ENCODE results near the gene CDK17. TPM values are rescaled to one million over a fixed set of nuclear protein-coding genes. Genes with fewer than 3 reads are reported as not detected.
"Not testable (repeated sequence)": the region's sequence is repeated elsewhere in the genome, so short reads cannot be mapped to it uniquely, and the experiment has no call there.

Gene CDK17
- total RNA-seq, 1 experiment from 2014 or later = 23.9 TPM

GRCh38 chr12:96404696-96405095 is 4.5 kb upstream of the CDK17 start:
- H3K4me3 ChIP-seq (ENCODE audit: low read length) = no peak overlapping the region
- no peak overlapping the region for H3K9ac ChIP-seq (ENCODE audit: low read length)
- H2AFZ ChIP-seq (ENCODE audit: low read length) = no peak overlapping the region
- POLR2A ChIA-PET (ENCODE audit: unreplicated experiment) = no interaction called here
- H3K36me3 ChIP-seq (ENCODE audit: low read depth, low read length) = no peaks in the 10 kb centered on the region
- H3K4me2 ChIP-seq (ENCODE audit: low read length) = no peak overlapping the region
- DNase-seq (no peak), ATAC-seq (no peak)
- peaks cover 2% of the 10 kb centered on the region; the same call in 1 of the 2 replicates for H3K79me2 ChIP-seq (ENCODE audit: low read length)
- TF ChIP-seq EZH2 (IDR thresholded peaks at IDR 0.05; ENCODE audit: low read length, unreplicated experiment) = no peak
- no peak for TF ChIP-seq CTCF (conservative IDR thresholded peaks at IDR 0.05; ENCODE audit: low read depth, low read length)
- TF ChIP-seq EZH2phosphoT487 (IDR thresholded peaks at IDR 0.05; ENCODE audit: borderline replicate concordance, low read length) = no peak
- no peaks in the 10 kb centered on the region for H3K9me2 ChIP-seq (replicated peaks; ENCODE audit: low read length)
- intact Hi-C loops (cut with micrococcal nuclease) = no loop called here
- H3F3A ChIP-seq (ENCODE audit: low read length, unreplicated experiment) = no peaks in the 10 kb centered on the region
- H4K20me1 ChIP-seq (ENCODE audit: low read length) = no peaks in the 10 kb centered on the region
- peaks cover 7% of the 10 kb centered on the region for H3K4me1 ChIP-seq (ENCODE audit: insufficient read depth, low read length)
- CTCF ChIA-PET = no interaction called here
- H3K27me3 ChIP-seq (ENCODE audit: low read length) = no peaks in the 10 kb centered on the region
- H3K9me3 ChIP-seq (ENCODE audit: low read length) = no peaks in the 10 kb centered on the region
- H3K27ac ChIP-seq (ENCODE audit: low read length) = no peak overlapping the region
- BruUV-seq (replicated peaks) = no TSS peak

- H3K9me2 ChIP-seq (replicated peaks; ENCODE audit: low read length) = no peaks in the 10 kb centered on the region
- intact Hi-C loops (cut with micrococcal nuclease) = no loop called here
- no peaks in the 10 kb centered on the region for H3F3A ChIP-seq (ENCODE audit: low read length, unreplicated experiment)
- H3K9me3 ChIP-seq (ENCODE audit: low read length) = no peaks in the 10 kb centered on the region
- no peaks in the 10 kb centered on the region for H3K27me3 ChIP-seq (ENCODE audit: low read length)
- H3K4me2 ChIP-seq (ENCODE audit: low read length) = no peak overlapping the region
- peaks cover 2% of the 10 kb centered on the region for H4K20me1 ChIP-seq (ENCODE audit: low read length)
- no peak overlapping the region for H3K4me3 ChIP-seq (ENCODE audit: low read length)
- H3K4me1 ChIP-seq (ENCODE audit: insufficient read depth, low read length) = peaks cover 7% of the 10 kb centered on the region
- no TSS peak for BruUV-seq (replicated peaks)
- H3K27ac ChIP-seq (ENCODE audit: low read length) = no peak overlapping the region
- DNase-seq (no peak), ATAC-seq (no peak)
- TF ChIP-seq CTCF (conservative IDR thresholded peaks at IDR 0.05; ENCODE audit: low read depth, low read length) (no peak), EZH2phosphoT487 (IDR thresholded peaks at IDR 0.05; ENCODE audit: borderline replicate concordance, low read length) (no peak), EZH2 (IDR thresholded peaks at IDR 0.05; ENCODE audit: low read length, unreplicated experiment) (no peak)
- H3K36me3 ChIP-seq (ENCODE audit: low read depth, low read length) = no peaks in the 10 kb centered on the region
- H2AFZ ChIP-seq (ENCODE audit: low read length) = no peak overlapping the region
- POLR2A ChIA-PET (ENCODE audit: unreplicated experiment) = no interaction called here
- peaks cover 10% of the 10 kb centered on the region for H3K79me2 ChIP-seq (ENCODE audit: low read length)
- CTCF ChIA-PET = no interaction called here
- H3K9ac ChIP-seq (ENCODE audit: low read length) = no peak overlapping the region
Measured at GRCh38 chr12:96403870-96404269, 3.6 kb upstream of the CDK17 start.

- H3K9me2 ChIP-seq (replicated peaks; ENCODE audit: low read length); intact Hi-C loops (cut with micrococcal nuclease); H3K9ac ChIP-seq (ENCODE audit: low read length); H3K4me2 ChIP-seq (ENCODE audit: low read length); H3K27me3 ChIP-seq (ENCODE audit: low read length); H3K4me3 ChIP-seq (ENCODE audit: low read length); POLR2A ChIA-PET (ENCODE audit: unreplicated experiment); H3K27ac ChIP-seq (ENCODE audit: low read length); H3K36me3 ChIP-seq (ENCODE audit: low read depth, low read length); ATAC-seq; CTCF ChIA-PET; H3K4me1 ChIP-seq (ENCODE audit: insufficient read depth, low read length); DNase-seq; H3K9me3 ChIP-seq (ENCODE audit: low read length); H2AFZ ChIP-seq (ENCODE audit: low read length); H3F3A ChIP-seq (ENCODE audit: low read length, unreplicated experiment); BruUV-seq (replicated peaks): not testable (repeated sequence)
- peaks cover 16% of the 10 kb centered on the region for H4K20me1 ChIP-seq (ENCODE audit: low read length)
- peaks cover 24% of the 10 kb centered on the region for H3K79me2 ChIP-seq (ENCODE audit: low read length)
Measured at GRCh38 chr12:96402522-96402921, 2.3 kb upstream of the CDK17 start.

Measured in PC-3 (cell line).